Measurements from ENCODE around the gene ARHGAP28. TPM values are rescaled to one million over a fixed set of nuclear protein-coding genes. Genes with fewer than 3 reads are reported as not detected.

The ARHGAP28 gene
- total and polyA plus RNA-seq, 10 of the 15 experiments (the other 5 are each of a cell fraction or from before 2014, with no cell fraction given) = not detected

- Histone ChIP-seq H3K4me3 (no peak overlapping the region), H3K27ac (ENCODE audit: control insufficient read depth, insufficient read depth) (no peak overlapping the region), H2AFZ (ENCODE audit: control insufficient read depth, low read depth, low read length) (no peak overlapping the region), H4K20me1 (ENCODE audit: control insufficient read depth, insufficient read depth) (no peaks in the 10 kb centered on the region), H3K4me2 (ENCODE audit: control insufficient read depth, insufficient read depth) (no peak overlapping the region), H3K36me3 (ENCODE audit: control insufficient read depth in 2 of 2, insufficient read depth in 2 of 2, low read length in 1 of 2) (no peaks in the 10 kb centered on the region), H3K9ac (ENCODE audit: control insufficient read depth, insufficient read depth, low read length) (no peak overlapping the region), H3K79me2 (ENCODE audit: control insufficient read depth, insufficient read depth, low read length) (no peaks in the 10 kb centered on the region), H3K9me3 (replicated peaks; ENCODE audit: control insufficient read depth, insufficient read depth, low read length) (no peaks in the 10 kb centered on the region), H3K4me1 (ENCODE audit: control insufficient read depth, insufficient read depth, low read length) (no peaks in the 10 kb centered on the region), H3K27me3 (replicated peaks in 1 of 2; ENCODE audit: control insufficient read depth in 2 of 2, insufficient read depth in 2 of 2, low read length in 1 of 2) (no peaks in the 10 kb centered on the region)
- WGBS (ENCODE audit: insufficient coverage, insufficient replicate concordance, low lambda C conversion rate, missing lambda C conversion rate) = 50% methylated on average over 1 of the region's 1 CpG
- ChIA-PET POLR2A (interaction anchor here (0.6 kb wide), 1 partner anchor 500 kb away, joined by 3 read pairs; no protein-coding TSS in a partner anchor), CTCF (no interaction called here), SMC1A (ENCODE audit: uncharacterized antibody, unreplicated experiment) (no interaction called here), RAD21 (ENCODE audit: unreplicated experiment) (no interaction called here)
- no TSS peak for BruUV-seq (replicated peaks)
- no peak for ATAC-seq
- in situ Hi-C loops (cut with MboI) = no loop called here
- intact Hi-C loops (cut with micrococcal nuclease; ENCODE audit: unreplicated experiment) = loop anchor here (10.0 kb wide), 1 partner anchor 57 kb away; no protein-coding TSS in a partner anchor
- no peak for DNase-seq (ENCODE audit: low read depth, low spot score)
- FAIRE-seq = no peak
- TF ChIP-seq CUX1 (IDR thresholded peaks at IDR 0.05; ENCODE audit: insufficient replicate concordance, low read depth, low read length) (no peak), MXI1 (IDR thresholded peaks at IDR 0.05; ENCODE audit: low read depth, low read length) (no peak), KLF5 (IDR thresholded peaks at IDR 0.05; ENCODE audit: partially characterized antibody) (no peak), TCF3 (IDR thresholded peaks at IDR 0.05; ENCODE audit: borderline replicate concordance, insufficient read depth, low read depth, low read length) (no peak), SKIL (IDR thresholded peaks at IDR 0.05; ENCODE audit: low read depth, poor library complexity, severe bottlenecking) (no peak), CHD1 (IDR thresholded peaks at IDR 0.05; ENCODE audit: low read depth, low read length) (no peak), STAT1 (conservative IDR thresholded peaks at IDR 0.05) (no peak), NKRF (conservative IDR thresholded peaks at IDR 0.05) (no peak), ELK1 (IDR thresholded peaks at IDR 0.05; ENCODE audit: low read depth, low read length) (no peak), BCL3 (IDR thresholded peaks at IDR 0.05; ENCODE audit: borderline replicate concordance, insufficient read depth, low read depth, low read length, poor library complexity, severe bottlenecking) (no peak), CREM (IDR thresholded peaks at IDR 0.05; ENCODE audit: low read depth) (no peak), HDAC2 (IDR thresholded peaks at IDR 0.05) (no peak)
Measured at GRCh38 chr18:6711467-6711866, 18.0 kb upstream of the ARHGAP28 start.
